WTC11 (cell line): ENCODE data around the gene TMEM14A. TPM values are rescaled to one million over a fixed set of nuclear protein-coding genes. Genes with fewer than 3 reads are reported as not detected.
"Not testable (repeated sequence)": the region's sequence is repeated elsewhere in the genome, so short reads cannot be mapped to it uniquely, and the experiment has no call there.

ENCODE experiments used
- ATAC-seq: fragments of 200-7000 bp; cut with Tn5 transposase; 2 replicates; pipeline ENCODE4 v1.10.0; 2021; ENCODE audit warnings: mild to moderate bottlenecking, moderate library complexity
- CTCF ChIA-PET: fragments of 300-600 bp; sonication (Branson Sonifier 250); formaldehyde crosslinking; loops from one replicate; lab custom pipeline; 2021; ENCODE audit warnings: antibody characterized with exemption; lab: Charles Lee
- POLR2A ChIA-PET: fragments of 350-600 bp; sonication (Branson Sonifier 250); formaldehyde crosslinking; loops from one replicate; lab custom pipeline; 2021; ENCODE audit warnings: antibody characterized with exemption; lab: Charles Lee
- DNase-seq: peaks from one replicate; pipeline ENCODE4 v3.0.0; 2021; ENCODE audit warnings: low spot score
- H3K27ac Mint-ChIP-seq: 2 replicates; pipeline ENCODE4 v1.8.0; 2021; ENCODE audit warnings: mixed read lengths
- H3K27me3 Mint-ChIP-seq: 2 replicates; pipeline ENCODE4 v1.8.0; 2021; ENCODE audit warnings: low read depth, mild to moderate bottlenecking, moderate library complexity, mixed read lengths
- H3K36me3 Mint-ChIP-seq: 2 replicates; pipeline ENCODE4 v1.8.0; 2021; ENCODE audit warnings: mixed read lengths
- H3K4me1 Mint-ChIP-seq: 2 replicates; pipeline ENCODE4 v1.8.0; 2022; ENCODE audit warnings: mixed read lengths
- H3K4me3 Mint-ChIP-seq: 2 replicates; pipeline ENCODE4 v1.8.0; 2021; ENCODE audit warnings: mild to moderate bottlenecking, moderate library complexity, mixed read lengths
- H3K9me3 Mint-ChIP-seq: 2 replicates; pipeline ENCODE4 v1.8.0; 2021; ENCODE audit warnings: mixed read lengths
- ATF3 ChIP-seq: sonication (generic); formaldehyde crosslinking; conservative IDR thresholded peaks from 2 replicates; pipeline ENCODE4 v1.8.1; 2022; ENCODE audit warnings: mild to moderate bottlenecking, missing genetic modification reagents
- E2F1 ChIP-seq: sonication (generic); formaldehyde crosslinking; IDR thresholded peaks from 2 replicates; pipeline ENCODE4 v1.8.0; 2022; ENCODE audit warnings: mild to moderate bottlenecking, missing genetic modification reagents
- ESRRA ChIP-seq: sonication (generic); formaldehyde crosslinking; IDR thresholded peaks from 2 replicates; pipeline ENCODE4 v1.8.1; 2022; ENCODE audit warnings: mild to moderate bottlenecking, missing genetic modification reagents, borderline replicate concordance
- ETV6 ChIP-seq: sonication (generic); formaldehyde crosslinking; IDR thresholded peaks from 2 replicates; pipeline ENCODE4 v1.8.1; 2022; ENCODE audit warnings: mild to moderate bottlenecking, missing genetic modification reagents
- FOXJ3 ChIP-seq: sonication (generic); formaldehyde crosslinking; IDR thresholded peaks from 2 replicates; pipeline ENCODE4 v1.9.0; 2021; ENCODE audit warnings: missing genetic modification reagents, mild to moderate bottlenecking, borderline replicate concordance
- GABPB1 ChIP-seq: sonication (generic); formaldehyde crosslinking; IDR thresholded peaks from 2 replicates; pipeline ENCODE4 v1.8.1; 2023; ENCODE audit warnings: mild to moderate bottlenecking, missing genetic modification reagents
- GRHL2 ChIP-seq: fragments of 250-450 bp; sonication (Bioruptor Pico); IDR thresholded peaks from 2 replicates; pipeline ENCODE4 v1.8.0; 2022; ENCODE audit warnings: mild to moderate bottlenecking, moderate library complexity; ENCODE audit not compliant: insufficient replicate concordance, severe bottlenecking
- HMGA2 ChIP-seq: fragments of 250-450 bp; sonication (Bioruptor Pico); IDR thresholded peaks from 2 replicates; pipeline ENCODE4 v1.4.0; 2021; ENCODE audit warnings: mild to moderate bottlenecking, moderate library complexity
- JAZF1 ChIP-seq: fragments of 250-450 bp; sonication (Bioruptor Pico); IDR thresholded peaks from 2 replicates; pipeline ENCODE4 v1.9.0; 2021; ENCODE audit warnings: moderate library complexity, mild to moderate bottlenecking, inconsistent platforms
- KAT7 ChIP-seq: sonication (generic); formaldehyde crosslinking; IDR thresholded peaks from 2 replicates; pipeline ENCODE4 v1.8.1; 2023; ENCODE audit warnings: missing genetic modification reagents, mild to moderate bottlenecking, borderline replicate concordance
- MYBL2 ChIP-seq: sonication (generic); formaldehyde crosslinking; IDR thresholded peaks from 2 replicates; pipeline ENCODE4 v1.8.1; 2023; ENCODE audit warnings: mild to moderate bottlenecking, moderate library complexity, missing genetic modification reagents
- OVOL2 ChIP-seq: fragments of 250-450 bp; sonication (Bioruptor Pico); IDR thresholded peaks from 2 replicates; pipeline ENCODE4 v1.9.0; 2021; ENCODE audit warnings: mild to moderate bottlenecking, borderline replicate concordance
- PREB ChIP-seq: sonication (generic); formaldehyde crosslinking; IDR thresholded peaks from 2 replicates; pipeline ENCODE4 v1.8.1; 2022; ENCODE audit warnings: mild to moderate bottlenecking, missing genetic modification reagents, moderate library complexity, borderline replicate concordance
- PRRX2 ChIP-seq: fragments of 250-450 bp; sonication (Bioruptor Pico); IDR thresholded peaks from 2 replicates; pipeline ENCODE4 v1.8.0; 2021; ENCODE audit warnings: mild to moderate bottlenecking
- SP1 ChIP-seq: sonication (generic); formaldehyde crosslinking; conservative IDR thresholded peaks from 2 replicates; pipeline ENCODE4 v1.8.1; 2022; ENCODE audit warnings: missing genetic modification reagents
- TCF7 ChIP-seq: sonication (generic); formaldehyde crosslinking; IDR thresholded peaks from 2 replicates; pipeline ENCODE4 v1.8.0; 2022; ENCODE audit warnings: mild to moderate bottlenecking, low read depth, missing genetic modification reagents, moderate library complexity
- TEAD1 ChIP-seq: sonication (generic); formaldehyde crosslinking; IDR thresholded peaks from 2 replicates; pipeline ENCODE4 v1.8.0; 2022; ENCODE audit warnings: mild to moderate bottlenecking, missing genetic modification reagents
- TEAD4 ChIP-seq: sonication (generic); formaldehyde crosslinking; IDR thresholded peaks from 2 replicates; pipeline ENCODE4 v1.8.0; 2022; ENCODE audit warnings: mild to moderate bottlenecking, missing genetic modification reagents
- ZBTB43 ChIP-seq: sonication (generic); formaldehyde crosslinking; IDR thresholded peaks from 2 replicates; pipeline ENCODE4 v1.8.1; 2023; ENCODE audit warnings: mild to moderate bottlenecking, missing genetic modification reagents
- ZMAT4 ChIP-seq: fragments of 250-450 bp; sonication (Bioruptor Pico); IDR thresholded peaks from 2 replicates; pipeline ENCODE4 v1.9.0; 2021; ENCODE audit warnings: mild to moderate bottlenecking
- ZNF219 ChIP-seq: sonication (generic); formaldehyde crosslinking; IDR thresholded peaks from 2 replicates; pipeline ENCODE4 v1.8.0; 2023; ENCODE audit warnings: missing genetic modification reagents, mild to moderate bottlenecking, borderline replicate concordance
- ZNF396 ChIP-seq: fragments of 250-450 bp; sonication (Bioruptor Pico); IDR thresholded peaks from 2 replicates; pipeline ENCODE4 v1.8.0; 2021; ENCODE audit warnings: mild to moderate bottlenecking, moderate library complexity, borderline replicate concordance
- total RNA-seq: library from RNA; stranded (reverse); gene quantifications from 3 replicates; pipeline ENCODE4 v1.2.3, GENCODE V29; 2021
- TF ChIP-seq, protein P1 (sequence below): fragments of 200-600 bp; IDR thresholded peaks from 2 replicates; pipeline ENCODE4 v1.8.0; 2022; ENCODE audit warnings: antibody characterized with exemption
- TF ChIP-seq, protein P2 (sequence below): sonication (generic); formaldehyde crosslinking; IDR thresholded peaks from 2 replicates; pipeline ENCODE4 v1.8.0; 2022; ENCODE audit warnings: mild to moderate bottlenecking, missing genetic modification reagents
- TF ChIP-seq, protein P3 (sequence below): sonication (generic); formaldehyde crosslinking; conservative IDR thresholded peaks from 2 replicates; pipeline ENCODE4 v1.8.1; 2023; ENCODE audit warnings: mild to moderate bottlenecking, low read depth, missing genetic modification reagents, moderate library complexity

The TMEM14A gene
- total RNA-seq, 1 experiment from 2014 or later: 8.7 TPM

GRCh38 chr6:52654592-52654991 is 16.3 kb upstream of the TMEM14A start:
- H3K4me3 Mint-ChIP-seq: no peak overlapping the region
- H3K4me1 Mint-ChIP-seq: peaks cover 9% of the 10 kb centered on the region
- ChIA-PET CTCF (no interaction called here), POLR2A (no interaction called here)
- peaks cover 6% of the 10 kb centered on the region for H3K27me3 Mint-ChIP-seq
- TF ChIP-seq ZMAT4 (CRISPR knock-in tag) (no peak), JAZF1 (no peak), GRHL2 (CRISPR knock-in tag) (no peak), ESRRA (CRISPR knock-in tag) (no peak), GABPB1 (CRISPR knock-in tag) (no peak), HMGA2 (CRISPR knock-in tag) (no peak), TEAD4 (CRISPR knock-in tag) (no peak), KAT7 (CRISPR knock-in tag) (no peak), SP1 (CRISPR knock-in tag) (no peak), TCF7 (CRISPR knock-in tag) (no peak), ETV6 (CRISPR knock-in tag) (no peak), TEAD1 (CRISPR knock-in tag) (no peak), MYBL2 (CRISPR knock-in tag) (no peak), PRRX2 (CRISPR knock-in tag) (no peak), ZBTB43 (CRISPR knock-in tag) (no peak), E2F1 (CRISPR knock-in tag) (no peak)
- TF ChIP-seq, protein P1, sequence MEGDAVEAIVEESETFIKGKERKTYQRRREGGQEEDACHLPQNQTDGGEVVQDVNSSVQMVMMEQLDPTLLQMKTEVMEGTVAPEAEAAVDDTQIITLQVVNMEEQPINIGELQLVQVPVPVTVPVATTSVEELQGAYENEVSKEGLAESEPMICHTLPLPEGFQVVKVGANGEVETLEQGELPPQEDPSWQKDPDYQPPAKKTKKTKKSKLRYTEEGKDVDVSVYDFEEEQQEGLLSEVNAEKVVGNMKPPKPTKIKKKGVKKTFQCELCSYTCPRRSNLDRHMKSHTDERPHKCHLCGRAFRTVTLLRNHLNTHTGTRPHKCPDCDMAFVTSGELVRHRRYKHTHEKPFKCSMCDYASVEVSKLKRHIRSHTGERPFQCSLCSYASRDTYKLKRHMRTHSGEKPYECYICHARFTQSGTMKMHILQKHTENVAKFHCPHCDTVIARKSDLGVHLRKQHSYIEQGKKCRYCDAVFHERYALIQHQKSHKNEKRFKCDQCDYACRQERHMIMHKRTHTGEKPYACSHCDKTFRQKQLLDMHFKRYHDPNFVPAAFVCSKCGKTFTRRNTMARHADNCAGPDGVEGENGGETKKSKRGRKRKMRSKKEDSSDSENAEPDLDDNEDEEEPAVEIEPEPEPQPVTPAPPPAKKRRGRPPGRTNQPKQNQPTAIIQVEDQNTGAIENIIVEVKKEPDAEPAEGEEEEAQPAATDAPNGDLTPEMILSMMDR: no peak
- TF ChIP-seq, protein P2, sequence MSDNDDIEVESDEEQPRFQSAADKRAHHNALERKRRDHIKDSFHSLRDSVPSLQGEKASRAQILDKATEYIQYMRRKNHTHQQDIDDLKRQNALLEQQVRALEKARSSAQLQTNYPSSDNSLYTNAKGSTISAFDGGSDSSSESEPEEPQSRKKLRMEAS (CRISPR knock-in tag): no peak
- no peak for ATAC-seq
- H3K9me3 Mint-ChIP-seq: peaks cover 23% of the 10 kb centered on the region
- DNase-seq: no peak
- H3K36me3 Mint-ChIP-seq: peaks cover 19% of the 10 kb centered on the region
- H3K27ac Mint-ChIP-seq: no peak overlapping the region

GRCh38 chr6:52655941-52656340 is 15.0 kb upstream of the TMEM14A start:
- Mint-ChIP-seq H3K9me3 (peaks cover 23% of the 10 kb centered on the region), H3K36me3 (peaks cover 19% of the 10 kb centered on the region)
- H3K27ac Mint-ChIP-seq, CTCF ChIA-PET, POLR2A ChIA-PET, H3K4me1 Mint-ChIP-seq, H3K27me3 Mint-ChIP-seq, DNase-seq, ATAC-seq, H3K4me3 Mint-ChIP-seq: not testable (repeated sequence)

DNA sequence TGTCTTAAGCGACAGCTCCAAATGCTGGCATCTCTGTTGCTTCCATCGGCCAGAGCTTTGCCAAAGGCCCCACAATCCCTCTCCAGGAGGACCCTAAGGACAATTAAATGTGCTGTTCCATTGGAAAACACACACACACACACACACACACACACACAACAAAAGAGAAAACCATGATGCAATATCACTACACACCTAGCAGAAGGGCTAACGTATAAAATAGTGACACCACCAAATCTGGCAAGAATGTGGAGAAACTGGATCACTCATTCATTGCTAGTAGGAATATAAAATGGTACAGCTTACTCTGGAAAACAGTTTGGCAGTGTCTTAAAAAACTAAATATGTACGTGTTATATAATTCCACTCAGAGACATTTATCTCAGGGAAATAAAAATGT is 13.0 kb upstream of the TMEM14A start:
- Mint-ChIP-seq H3K36me3 (peaks cover 19% of the 10 kb centered on the region), H3K9me3 (peaks cover 23% of the 10 kb centered on the region), H3K27me3 (peaks cover 9% of the 10 kb centered on the region), H3K27ac (no peak overlapping the region), H3K4me3 (no peak overlapping the region), H3K4me1 (no peaks in the 10 kb centered on the region)
- POLR2A ChIA-PET: interaction anchor here (0.6 kb wide), 1 partner anchor 240 kb away, joined by 3 read pairs; no protein-coding TSS in a partner anchor
- CTCF ChIA-PET: no interaction called here
- no peak for DNase-seq
- ATAC-seq: no peak
- no peak for TF ChIP-seq PRRX2 (CRISPR knock-in tag)
- no peak for TF ChIP-seq OVOL2 (CRISPR knock-in tag)
- no peak for TF ChIP-seq PREB (CRISPR knock-in tag)
- no peak for TF ChIP-seq FOXJ3
- TF ChIP-seq, protein P3, sequence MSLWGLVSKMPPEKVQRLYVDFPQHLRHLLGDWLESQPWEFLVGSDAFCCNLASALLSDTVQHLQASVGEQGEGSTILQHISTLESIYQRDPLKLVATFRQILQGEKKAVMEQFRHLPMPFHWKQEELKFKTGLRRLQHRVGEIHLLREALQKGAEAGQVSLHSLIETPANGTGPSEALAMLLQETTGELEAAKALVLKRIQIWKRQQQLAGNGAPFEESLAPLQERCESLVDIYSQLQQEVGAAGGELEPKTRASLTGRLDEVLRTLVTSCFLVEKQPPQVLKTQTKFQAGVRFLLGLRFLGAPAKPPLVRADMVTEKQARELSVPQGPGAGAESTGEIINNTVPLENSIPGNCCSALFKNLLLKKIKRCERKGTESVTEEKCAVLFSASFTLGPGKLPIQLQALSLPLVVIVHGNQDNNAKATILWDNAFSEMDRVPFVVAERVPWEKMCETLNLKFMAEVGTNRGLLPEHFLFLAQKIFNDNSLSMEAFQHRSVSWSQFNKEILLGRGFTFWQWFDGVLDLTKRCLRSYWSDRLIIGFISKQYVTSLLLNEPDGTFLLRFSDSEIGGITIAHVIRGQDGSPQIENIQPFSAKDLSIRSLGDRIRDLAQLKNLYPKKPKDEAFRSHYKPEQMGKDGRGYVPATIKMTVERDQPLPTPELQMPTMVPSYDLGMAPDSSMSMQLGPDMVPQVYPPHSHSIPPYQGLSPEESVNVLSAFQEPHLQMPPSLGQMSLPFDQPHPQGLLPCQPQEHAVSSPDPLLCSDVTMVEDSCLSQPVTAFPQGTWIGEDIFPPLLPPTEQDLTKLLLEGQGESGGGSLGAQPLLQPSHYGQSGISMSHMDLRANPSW (CRISPR knock-in tag): no peak
- no peak for TF ChIP-seq ZNF396 (CRISPR knock-in tag)
- TF ChIP-seq ATF3: no peak
- TF ChIP-seq ZNF219 (CRISPR knock-in tag): no peak
